Measurements from ENCODE around the gene PARD3B. TPM values are rescaled to one million over a fixed set of nuclear protein-coding genes. Genes with fewer than 3 reads are reported as not detected.

PARD3B gene
- total and polyA plus RNA-seq, 3 donors from 2014 or later = 14.6 to 36.8 (median 29.6) TPM

DNA sequence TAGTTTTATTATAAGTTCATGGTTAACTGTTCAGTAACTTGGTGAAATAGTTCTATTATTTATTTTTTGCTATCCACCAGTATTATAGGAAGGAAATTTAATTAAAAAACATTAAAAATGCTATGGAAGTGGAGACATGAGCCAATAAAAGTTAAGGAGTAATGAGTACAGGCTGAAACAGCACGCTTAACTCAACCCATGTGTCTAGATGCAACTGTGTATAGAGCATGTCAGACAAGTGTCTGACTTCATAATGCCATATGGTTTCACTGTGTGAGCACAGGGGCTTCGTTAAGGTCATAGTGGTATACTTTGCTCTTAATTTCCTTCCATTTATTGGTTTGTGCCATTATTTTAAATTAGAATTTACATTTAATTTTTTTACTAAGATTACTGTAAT lies 570.2 kb downstream of the PARD3B start:
- no peak for DNase-seq
- no peaks in the 10 kb centered on the region for H3K9me3 ChIP-seq
- H3K36me3 ChIP-seq (ENCODE audit: low read depth, missing control alignments) = no peaks in the 10 kb centered on the region
- 88 to 95% methylated on average over 2 of the region's 2 CpGs for WGBS, 2 donors
- H3K27ac ChIP-seq = no peak overlapping the region
- intact Hi-C loops (cut with DNase I; ENCODE audit: low total_unique reads) = no loop called here
- H3K4me3 ChIP-seq = no peak overlapping the region
- TF ChIP-seq, protein P1, sequence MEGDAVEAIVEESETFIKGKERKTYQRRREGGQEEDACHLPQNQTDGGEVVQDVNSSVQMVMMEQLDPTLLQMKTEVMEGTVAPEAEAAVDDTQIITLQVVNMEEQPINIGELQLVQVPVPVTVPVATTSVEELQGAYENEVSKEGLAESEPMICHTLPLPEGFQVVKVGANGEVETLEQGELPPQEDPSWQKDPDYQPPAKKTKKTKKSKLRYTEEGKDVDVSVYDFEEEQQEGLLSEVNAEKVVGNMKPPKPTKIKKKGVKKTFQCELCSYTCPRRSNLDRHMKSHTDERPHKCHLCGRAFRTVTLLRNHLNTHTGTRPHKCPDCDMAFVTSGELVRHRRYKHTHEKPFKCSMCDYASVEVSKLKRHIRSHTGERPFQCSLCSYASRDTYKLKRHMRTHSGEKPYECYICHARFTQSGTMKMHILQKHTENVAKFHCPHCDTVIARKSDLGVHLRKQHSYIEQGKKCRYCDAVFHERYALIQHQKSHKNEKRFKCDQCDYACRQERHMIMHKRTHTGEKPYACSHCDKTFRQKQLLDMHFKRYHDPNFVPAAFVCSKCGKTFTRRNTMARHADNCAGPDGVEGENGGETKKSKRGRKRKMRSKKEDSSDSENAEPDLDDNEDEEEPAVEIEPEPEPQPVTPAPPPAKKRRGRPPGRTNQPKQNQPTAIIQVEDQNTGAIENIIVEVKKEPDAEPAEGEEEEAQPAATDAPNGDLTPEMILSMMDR (IDR thresholded peaks at IDR 0.05) = no peak
- no peak for TF ChIP-seq POLR2A (IDR thresholded peaks at IDR 0.05)
- no peaks in the 10 kb centered on the region for H3K4me1 ChIP-seq
- H3K27me3 ChIP-seq = no peaks in the 10 kb centered on the region

DNA sequence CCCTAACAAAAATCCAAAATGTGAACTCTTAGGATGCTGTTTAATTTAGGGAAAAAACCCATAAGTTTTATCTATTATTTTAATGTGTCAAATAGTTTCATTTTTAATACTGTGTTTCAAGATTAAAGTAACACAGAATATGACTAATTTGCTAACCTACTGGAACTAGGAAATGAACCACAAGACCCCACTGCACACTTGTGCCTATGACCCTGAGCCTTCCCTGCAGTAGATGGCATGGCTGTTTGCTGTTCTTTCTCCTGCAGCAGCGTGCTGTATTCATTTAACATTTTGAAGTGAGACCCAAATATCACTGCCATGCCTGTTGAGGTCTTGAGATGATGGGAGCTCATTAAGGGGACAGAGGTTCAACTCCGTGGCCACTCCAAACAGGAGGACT lies 571.9 kb downstream of the PARD3B start:
- H3K36me3 ChIP-seq (ENCODE audit: low read depth, missing control alignments) = no peaks in the 10 kb centered on the region
- intact Hi-C loops (cut with DNase I; ENCODE audit: low total_unique reads) = no loop called here
- WGBS, 2 donors = 92 to 96% methylated on average over 2 of the region's 2 CpGs

DNA sequence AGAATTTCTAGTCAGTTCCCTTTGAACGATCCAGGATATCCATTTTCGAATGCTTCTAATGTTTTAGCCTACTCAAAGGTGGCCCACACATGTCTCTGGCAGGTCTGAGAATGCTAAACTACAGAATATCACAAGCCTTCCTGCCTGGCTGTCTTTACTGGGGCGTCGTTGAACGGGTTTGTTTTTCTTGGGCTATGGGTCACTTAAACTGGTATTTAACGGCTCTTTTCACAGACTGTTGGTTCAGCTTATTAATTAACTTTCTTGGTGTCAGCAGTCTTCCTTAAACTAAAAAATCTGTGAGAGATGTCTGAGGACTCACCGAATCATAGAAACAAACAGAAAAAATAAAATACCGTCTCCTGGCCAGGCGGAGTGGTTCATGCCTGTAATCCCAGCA lies 573.9 kb downstream of the PARD3B start:
- Histone ChIP-seq H3K4me1 (no peaks in the 10 kb centered on the region), H3K36me3 (ENCODE audit: low read depth, missing control alignments) (no peaks in the 10 kb centered on the region), H3K9me3 (no peaks in the 10 kb centered on the region), H3K27ac (no peak overlapping the region), H3K27me3 (no peaks in the 10 kb centered on the region), H3K4me3 (no peak overlapping the region)
- 85 to 93% methylated on average over 9 of the region's 9 CpGs for WGBS, 2 donors
- no peak for DNase-seq
- intact Hi-C loops (cut with DNase I; ENCODE audit: low total_unique reads) = no loop called here
- TF ChIP-seq, protein P1 (IDR thresholded peaks at IDR 0.05) = no peak
- TF ChIP-seq POLR2A (IDR thresholded peaks at IDR 0.05) = no peak

More for the DNA sequence above, 571.9 kb downstream of the PARD3B start:
- Histone ChIP-seq H3K27me3 (no peaks in the 10 kb centered on the region), H3K4me3 (no peak overlapping the region), H3K9me3 (no peaks in the 10 kb centered on the region), H3K27ac (no peak overlapping the region), H3K4me1 (no peaks in the 10 kb centered on the region)
- TF ChIP-seq POLR2A (IDR thresholded peaks at IDR 0.05) = no peak
- TF ChIP-seq, protein P1 (IDR thresholded peaks at IDR 0.05) = no peak
- DNase-seq = no peak

DNA sequence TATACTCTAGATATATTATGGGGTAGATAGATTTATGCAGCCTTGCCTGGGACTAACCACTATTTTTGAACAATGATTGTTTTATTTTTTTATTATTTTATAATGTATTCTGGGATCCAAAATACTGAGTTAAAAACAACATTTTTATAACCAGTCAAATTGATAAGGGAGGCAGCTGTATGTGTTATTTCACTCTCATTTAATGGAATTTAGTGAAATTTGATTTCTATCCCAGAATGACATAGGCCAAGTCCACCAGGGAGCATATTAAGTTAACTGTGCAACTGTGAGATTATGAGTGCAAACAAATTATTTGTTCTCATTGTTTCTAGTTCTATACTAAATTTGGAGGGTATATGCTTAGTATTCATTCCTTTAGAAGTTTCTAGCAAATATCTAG lies 583.5 kb downstream of the PARD3B start:
- H3K36me3 ChIP-seq (ENCODE audit: low read depth, missing control alignments) = no peaks in the 10 kb centered on the region
- no peak overlapping the region for H3K27ac ChIP-seq
- intact Hi-C loops (cut with DNase I; ENCODE audit: low total_unique reads) = no loop called here
- DNase-seq = no peak
- H3K27me3 ChIP-seq = no peaks in the 10 kb centered on the region
- no peaks in the 10 kb centered on the region for H3K9me3 ChIP-seq
- no peak overlapping the region for H3K4me3 ChIP-seq
- no peak for TF ChIP-seq POLR2A (IDR thresholded peaks at IDR 0.05)
- TF ChIP-seq, protein P1 (IDR thresholded peaks at IDR 0.05) = no peak
- H3K4me1 ChIP-seq = no peaks in the 10 kb centered on the region

DNA sequence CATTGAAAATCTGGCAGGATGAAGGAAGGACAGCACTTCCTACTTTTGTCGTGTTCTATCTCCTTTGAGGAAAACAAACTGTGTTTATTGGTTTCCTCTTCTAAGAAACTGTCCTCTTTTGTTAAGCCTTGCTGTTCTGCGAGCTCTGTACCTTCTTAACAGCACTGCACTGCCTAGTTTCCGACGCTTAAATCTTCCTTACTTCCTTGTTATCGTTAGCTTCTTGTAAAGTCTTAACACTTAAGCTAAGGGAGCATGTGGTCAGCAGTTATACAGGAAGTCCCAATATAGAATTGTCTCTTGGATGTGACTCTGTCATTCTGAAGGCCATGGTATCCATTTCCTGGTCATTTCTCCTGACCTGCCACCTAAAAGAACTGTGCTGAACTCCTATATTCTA lies 584.3 kb downstream of the PARD3B start:
- Histone ChIP-seq H3K27ac (no peak overlapping the region), H3K4me1 (no peaks in the 10 kb centered on the region), H3K27me3 (no peaks in the 10 kb centered on the region), H3K4me3 (no peak overlapping the region), H3K36me3 (ENCODE audit: low read depth, missing control alignments) (no peaks in the 10 kb centered on the region), H3K9me3 (no peaks in the 10 kb centered on the region)
- WGBS, 2 donors = 74 to 76% methylated on average over 5 of the region's 5 CpGs
- no peak for DNase-seq
- no peak for TF ChIP-seq POLR2A (IDR thresholded peaks at IDR 0.05)
- TF ChIP-seq, protein P1 (IDR thresholded peaks at IDR 0.05) = no peak
- intact Hi-C loops (cut with DNase I; ENCODE audit: low total_unique reads) = no loop called here
